GOT3 (cell line): ENCODE measurements around the gene BCAR3.
"Not testable (repeated sequence)": the region's sequence is repeated elsewhere in the genome, so short reads cannot be mapped to it uniquely, and the experiment has no call there.

Experiments used
- DNase-seq: peaks from one replicate; lab custom pipeline; 2025; ENCODE audit warnings: mixed read lengths; lab: John Stamatoyannopoulos, UW

BCAR3 gene

DNA sequence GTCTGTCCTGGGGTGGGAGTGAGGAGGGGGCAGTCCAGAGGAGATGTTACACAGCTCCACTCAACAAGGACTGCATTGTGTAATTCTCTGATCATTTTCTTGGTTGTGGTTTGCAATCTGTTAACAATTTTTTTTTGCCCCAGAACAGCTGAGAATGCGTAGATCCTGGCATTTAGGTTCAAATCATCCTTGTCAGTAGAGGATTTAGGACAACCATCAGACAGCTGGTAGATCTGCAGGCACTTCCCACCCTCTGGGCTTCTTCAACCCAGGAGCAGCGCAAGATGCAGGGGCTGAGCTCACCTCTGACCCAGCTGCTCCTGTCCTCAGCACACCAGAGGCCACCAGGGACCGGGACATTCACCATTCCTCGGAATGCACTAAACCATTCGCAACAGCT, 13.5 kb downstream of the BCAR3 start:
- no peak for DNase-seq

DNA sequence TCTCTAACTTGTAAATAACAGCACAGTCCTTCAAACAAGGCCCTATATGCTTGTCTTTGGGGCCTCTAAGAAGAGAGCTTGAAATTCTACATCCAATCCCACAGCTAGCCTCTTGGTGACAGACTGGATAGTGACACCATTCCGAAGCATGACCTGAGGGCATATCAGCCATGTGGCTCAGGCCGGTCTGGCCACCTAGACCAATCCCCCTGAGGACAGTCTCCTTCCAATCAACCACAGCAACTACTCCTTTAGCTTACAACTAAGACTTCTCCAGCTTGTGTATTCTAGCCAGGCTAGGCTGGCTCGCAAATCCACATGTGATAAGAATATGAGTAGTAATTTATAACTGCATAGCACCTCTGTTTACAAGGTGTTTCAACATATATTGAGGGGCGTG, 14.0 kb downstream of the BCAR3 start:
- no peak for DNase-seq

DNA sequence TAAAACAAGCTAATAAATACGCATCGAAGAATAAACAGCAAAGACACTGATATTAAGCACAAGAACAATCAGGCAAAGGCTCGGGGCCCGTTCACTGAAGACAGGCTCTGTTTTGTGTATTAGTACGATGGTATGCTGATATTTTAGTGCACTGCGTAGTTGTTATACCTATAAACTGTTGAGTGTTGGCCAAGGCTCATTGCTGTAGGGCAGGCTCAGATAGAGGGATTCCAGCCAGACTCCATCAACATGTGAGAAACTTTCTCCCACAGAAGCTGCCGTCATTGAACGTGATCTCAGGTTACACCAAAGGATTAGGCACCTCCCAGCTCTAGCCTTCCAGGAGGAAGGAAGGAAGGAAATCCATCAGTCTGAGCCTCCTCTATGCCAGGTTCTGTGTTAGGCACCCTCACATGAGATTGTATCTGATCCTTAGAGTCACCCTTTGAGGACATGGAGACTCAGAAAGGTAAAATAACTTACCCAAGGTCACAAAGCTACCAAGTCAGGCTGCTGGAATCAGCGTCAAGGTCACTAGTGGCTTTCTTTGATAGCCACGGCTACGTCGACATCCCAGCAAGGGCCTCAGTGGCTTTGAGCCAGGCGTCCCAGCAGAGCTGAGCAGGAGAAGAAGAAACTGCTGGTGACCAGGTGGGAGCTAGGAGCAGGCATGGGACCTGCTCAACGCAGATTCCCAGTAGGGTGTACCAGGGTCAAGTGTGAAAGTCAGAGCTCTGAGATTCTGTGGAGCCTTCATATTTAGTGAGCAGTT, 14.8 kb downstream of the BCAR3 start:
- DNase-seq = no peak

DNA sequence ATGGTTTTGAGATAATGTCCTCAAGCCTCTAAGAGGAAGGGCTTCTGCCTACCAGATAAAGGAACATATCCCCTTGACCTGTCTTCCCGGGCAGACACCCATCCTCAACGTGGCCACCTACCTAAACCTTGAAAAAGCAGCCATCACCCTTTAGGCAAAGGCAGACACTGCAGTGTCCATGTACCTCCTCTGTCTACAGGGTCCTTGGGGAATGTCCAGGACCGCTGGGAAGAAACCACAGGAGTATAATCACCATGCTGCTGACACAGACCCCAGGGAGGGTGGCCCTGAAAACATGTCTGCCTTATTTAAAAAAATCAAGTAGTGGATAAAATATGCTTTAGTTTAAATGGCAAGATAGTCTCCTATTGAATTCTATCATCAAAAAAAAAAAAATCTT, 16.6 kb downstream of the BCAR3 start:
- no peak for DNase-seq

DNA sequence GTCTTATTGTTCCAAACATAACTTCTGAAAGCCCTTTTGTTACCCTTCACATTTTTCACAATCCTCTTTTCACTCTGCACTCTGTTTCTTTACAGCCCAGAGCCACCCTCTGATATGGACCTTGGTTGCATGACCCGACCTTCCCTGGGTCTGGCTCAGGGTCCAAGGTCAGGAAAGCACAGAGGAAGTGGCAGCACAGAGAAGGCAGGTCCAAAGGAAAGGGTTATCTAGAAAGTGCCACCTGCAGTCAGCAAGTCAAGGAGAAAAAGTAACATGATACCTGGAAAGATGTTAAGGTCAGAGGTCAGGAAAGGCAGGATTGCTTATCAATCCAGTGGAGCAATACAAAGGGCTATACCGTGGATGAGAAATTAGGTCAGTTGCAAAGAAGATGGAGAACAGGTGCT, 18.4 kb downstream of the BCAR3 start:
- DNase-seq = no peak

DNA sequence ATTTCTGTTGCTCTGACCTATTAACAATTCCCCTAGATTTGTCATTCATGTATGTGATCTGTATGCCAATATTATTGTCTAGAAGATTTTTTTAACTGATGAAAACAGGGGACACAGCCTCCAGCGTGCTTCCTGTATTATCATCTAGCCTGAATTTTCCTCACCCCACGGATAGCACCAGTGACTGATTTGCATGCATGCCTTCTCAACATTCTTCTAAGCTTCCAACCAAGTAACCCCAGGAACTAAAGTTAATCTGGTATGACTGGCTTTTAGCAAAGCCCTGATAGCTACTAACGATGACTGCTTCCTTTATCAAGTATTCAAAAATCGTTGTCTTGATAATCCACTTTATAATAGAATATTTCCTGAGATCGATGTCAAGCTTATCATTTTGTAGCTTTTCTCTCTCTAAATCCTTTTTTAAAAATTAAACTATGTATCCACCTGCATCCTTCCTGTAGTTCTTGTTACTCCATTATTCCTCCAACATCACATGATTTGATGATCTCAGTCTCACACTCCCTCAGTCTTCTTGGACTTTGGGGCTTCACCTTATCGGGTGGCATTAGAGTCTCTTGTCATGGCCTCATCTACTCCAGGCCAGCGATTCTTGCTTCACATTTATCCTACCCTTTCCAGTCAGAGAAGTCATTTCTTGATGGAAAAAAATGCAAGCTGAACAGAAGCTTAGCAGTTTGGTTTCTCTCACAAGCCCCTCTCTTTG, 19.0 kb downstream of the BCAR3 start:
- DNase-seq = no peak

DNA sequence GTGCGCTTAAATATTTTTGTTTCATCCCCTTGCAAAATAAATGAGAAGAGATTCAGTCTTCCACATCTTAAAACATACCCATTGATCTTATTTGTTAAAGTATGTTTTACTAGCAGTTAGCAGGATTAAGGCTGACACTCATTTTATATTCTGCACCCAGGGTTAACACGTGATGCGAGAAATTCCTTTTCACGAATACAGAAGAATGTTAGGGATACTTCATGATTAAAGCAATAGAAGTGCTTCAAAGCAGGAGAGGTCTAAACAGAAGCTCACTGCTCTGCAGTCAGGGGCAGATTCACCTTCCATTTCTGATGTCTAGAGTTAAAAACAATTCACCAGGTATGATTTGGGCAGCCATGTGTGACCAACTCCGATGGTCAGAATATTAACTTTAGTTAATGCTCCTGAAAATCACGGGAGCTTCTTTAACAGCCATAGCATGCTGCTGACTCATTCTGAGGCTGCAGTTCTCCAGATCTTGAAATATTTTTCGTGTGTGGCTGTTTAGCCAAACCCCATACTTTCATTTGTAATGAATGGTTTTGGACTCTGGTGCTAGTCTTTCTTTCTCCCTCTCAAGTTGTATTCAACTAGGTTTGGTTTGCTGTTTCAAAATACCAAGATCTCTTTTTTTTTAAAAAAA, 19.7 kb downstream of the BCAR3 start:
- no peak for DNase-seq

DNA sequence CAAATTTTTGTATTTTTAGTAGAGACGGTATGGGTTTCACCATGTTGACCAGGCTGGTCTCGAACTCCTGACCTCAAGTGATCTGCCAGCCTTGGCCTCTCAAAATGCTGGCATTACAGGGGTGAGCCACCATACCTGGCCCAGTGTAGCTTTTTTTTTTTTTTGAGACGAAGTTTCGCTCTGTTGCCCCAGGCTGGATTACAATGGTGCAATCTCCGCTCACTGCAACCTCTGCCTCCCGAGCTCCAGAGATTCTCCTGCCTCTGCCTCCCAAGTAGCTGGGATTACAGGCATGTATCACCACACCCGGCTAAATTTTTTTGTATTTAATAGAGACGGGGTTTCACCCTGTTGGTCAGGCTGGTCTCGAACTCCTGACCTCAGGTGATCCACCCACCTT, 20.3 kb downstream of the BCAR3 start:
- DNase-seq = not testable (repeated sequence)

DNA sequence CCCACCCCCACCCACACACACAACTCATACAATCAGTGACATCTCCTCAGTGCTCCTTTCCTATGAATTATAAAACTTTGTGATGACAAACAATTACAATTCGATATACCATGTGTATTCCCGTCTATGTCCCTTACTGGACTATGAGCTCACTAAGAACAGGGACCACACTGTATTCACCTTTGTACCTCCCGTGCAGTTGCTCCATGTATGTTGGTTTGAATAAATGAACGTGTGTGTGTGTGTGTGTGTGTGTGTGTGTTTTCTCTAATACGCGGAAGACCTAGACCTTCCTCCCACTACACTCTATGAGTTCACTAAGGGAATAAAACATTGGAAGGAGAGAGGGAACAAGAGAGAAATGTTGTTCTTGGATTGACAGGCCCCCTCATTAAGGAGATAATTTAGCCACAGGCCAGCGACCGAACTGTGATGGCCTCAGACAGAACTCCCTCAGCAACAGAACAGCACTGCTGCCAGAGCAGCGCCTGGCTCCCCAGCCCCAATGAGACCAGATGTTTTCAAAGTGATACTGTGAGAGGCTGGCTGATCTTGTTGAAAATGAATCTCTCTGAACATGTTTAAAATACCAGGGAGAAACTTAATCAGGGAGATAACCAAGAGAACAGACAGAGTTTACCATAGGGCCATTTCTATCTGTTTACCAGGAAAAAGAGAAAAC, 21.7 kb downstream of the BCAR3 start:
- DNase-seq = no peak

DNA sequence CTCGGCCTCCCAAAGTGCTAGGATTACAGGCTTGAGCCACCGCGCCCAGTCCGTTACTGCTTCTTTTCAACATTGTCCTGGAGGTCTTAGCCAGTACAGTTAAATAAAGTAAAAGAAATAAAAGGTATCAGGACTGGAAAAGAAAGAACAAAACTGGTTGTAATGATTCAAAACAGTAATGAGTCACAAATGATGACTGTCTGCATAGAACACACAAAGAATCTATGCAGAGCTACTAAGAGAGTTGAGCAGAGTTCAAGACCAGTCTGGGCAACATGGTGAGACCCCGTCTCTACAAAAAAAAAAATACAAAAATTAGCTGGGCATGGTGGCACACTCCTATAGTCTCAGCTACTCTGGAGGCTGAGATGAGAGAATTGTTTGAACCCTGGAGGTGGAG, 23.4 kb downstream of the BCAR3 start:
- DNase-seq = no peak

DNA sequence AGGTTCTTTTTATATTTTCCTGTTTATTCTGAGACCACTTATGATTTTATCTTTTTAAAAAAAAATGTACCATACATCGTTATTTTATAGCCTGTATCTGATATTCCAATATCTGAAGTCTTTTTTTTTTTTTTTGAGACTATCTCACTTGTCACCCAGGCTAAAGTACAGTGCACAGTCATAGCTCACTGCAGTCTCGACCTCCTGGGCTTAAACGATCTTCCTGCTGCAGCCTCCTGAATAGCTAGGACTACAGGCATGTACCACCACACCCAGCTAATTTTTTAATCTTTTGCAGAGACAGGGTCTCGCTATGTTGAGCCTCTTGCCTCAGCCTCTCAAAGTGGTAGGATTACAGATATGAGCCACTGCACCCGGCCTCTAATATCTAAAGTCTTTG, 25.1 kb downstream of the BCAR3 start:
- no peak for DNase-seq

DNA sequence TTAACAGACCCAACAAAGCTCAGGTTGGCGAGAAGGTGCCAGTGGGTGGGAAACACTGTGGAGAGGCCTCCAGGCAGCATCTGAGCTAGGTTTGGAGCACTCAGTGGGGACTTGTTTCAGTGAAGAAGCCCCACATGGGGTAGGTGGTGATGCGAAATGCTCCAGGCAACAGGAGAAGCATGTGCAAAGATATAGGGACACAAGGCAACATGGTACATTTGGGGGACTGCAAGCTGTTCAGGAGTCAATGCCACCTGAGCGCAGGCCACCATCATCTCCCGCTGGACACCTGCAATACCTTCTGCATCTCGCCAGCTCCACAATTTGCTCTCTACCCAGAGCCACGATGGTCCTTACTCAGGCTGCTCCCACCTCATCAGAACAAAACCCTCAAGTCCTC, 28.0 kb downstream of the BCAR3 start:
- no peak for DNase-seq

DNA sequence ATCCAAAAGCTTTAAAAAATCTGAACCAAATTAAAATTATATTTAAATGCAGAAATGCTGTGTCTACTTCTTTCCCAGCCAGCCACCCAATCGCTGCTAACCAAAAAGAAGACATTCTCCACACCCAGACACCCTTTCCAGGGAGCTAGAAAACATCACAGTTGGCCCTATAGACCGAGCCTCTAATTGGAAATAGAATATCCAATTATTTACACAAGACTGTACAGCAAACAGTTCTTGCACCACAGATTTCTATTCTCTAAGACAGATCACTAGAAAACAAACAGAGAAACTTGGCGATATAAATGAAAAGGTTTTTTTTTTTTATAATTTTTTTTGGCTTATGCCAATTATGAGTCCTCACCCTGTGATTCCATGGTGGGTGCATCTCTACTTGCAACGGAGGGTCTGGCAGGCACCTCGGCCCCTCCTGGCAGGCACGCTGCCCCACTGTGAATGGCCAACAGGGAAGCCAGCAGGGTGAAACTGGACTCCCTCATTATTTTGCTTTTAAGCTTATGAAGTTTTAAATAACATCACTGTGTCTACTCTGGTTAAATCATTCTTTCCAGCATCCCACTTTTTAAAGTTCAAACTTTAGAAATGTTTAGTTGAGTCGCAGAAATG, 29.2 kb downstream of the BCAR3 start:
- no peak for DNase-seq

DNA sequence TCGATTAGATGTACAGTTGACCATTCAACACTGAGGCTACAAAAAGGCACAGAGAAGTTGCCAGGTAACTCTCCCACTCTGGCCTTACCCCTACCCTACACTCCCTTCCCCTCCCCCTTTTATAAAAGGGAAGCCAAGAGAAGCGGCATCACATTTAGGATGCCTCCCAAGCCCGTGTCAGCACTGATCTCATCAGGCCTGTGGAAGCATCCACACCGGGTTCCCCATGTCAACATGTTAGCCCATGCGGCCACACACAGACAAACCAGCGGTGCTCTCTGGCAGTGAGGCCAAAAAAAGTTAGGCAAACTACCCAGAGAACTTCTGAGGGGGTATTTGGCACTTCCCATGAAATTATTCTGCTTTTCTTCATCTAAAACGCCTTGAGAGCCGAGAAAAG, 29.9 kb downstream of the BCAR3 start:
- no peak for DNase-seq

DNA sequence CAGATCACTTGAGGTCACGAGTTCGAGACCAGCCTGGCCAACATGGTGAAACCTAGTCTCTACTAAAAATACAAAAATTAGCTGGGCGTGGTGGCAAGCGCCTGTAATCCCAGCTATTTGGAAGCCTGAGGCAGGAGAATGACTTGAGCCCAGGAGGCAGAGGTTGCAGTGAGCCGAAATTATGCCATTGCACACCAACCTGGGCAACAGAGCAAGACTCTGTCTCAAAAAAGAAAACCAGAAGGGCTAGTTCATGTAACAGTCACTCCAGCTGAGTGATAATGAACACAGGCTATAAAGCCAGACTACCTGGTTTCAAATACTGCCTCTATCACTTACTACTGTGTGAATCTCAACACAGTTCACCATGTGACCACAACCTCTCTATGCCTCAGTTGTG, 31.5 kb downstream of the BCAR3 start:
- DNase-seq = not testable (repeated sequence)

DNA sequence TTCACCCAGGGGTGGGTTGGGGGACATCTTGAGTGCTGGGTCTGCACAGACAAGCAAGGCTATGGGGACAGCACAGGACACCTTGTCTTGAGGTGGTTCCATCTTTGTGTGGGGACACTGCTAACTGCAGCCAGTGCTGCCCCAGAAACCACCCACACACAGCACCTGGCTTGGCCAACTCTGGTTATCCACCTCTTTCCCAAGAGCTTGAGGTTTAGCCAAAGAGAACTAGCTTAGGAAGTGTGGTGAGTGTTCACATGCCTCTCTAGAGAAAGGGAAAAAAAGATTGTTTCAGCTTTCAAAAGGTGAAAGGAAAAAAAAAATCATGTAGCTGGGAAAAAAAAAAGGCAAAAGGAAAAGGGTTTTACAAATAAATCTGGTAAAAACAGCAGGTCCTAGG, 32.4 kb downstream of the BCAR3 start:
- no peak for DNase-seq

DNA sequence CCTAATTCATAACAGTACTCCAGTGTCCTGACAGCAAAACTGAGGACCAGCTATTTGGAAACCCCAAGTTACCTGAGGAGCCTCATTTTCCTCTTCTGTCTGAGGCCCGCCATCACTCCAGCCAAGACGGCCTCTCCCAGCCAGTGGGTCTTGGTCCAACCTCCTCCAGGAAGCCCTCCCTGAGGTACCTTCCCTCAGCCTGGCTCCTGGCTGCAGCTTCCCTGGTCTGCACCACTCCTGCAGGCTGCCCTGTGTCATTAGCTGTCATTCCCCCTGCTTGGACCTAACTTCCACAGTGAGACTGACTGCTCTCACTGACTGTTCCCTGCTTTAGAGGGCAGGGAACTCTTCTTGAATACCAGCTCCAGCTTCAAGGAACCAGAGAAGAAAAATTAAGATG, 33.0 kb downstream of the BCAR3 start:
- DNase-seq = no peak

DNA sequence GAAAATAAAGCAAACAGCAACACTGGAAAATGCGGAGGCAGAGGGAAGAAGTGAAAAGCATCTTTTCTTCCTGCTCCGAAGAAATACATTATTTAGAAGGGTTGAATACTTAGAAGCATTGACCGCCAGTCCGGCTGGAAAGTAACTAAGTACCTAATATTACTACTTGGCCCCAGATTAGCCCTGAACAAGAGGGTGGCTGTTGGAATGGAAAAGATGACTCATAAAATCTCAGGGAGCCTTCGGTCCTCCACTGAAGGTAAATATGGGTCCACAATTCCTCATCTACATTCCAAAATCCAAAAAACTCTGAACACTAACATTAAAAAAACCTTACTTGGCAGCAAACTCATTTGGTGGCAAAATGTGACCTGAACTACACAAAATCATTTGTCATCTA, 40.1 kb downstream of the BCAR3 start:
- no peak for DNase-seq

DNA sequence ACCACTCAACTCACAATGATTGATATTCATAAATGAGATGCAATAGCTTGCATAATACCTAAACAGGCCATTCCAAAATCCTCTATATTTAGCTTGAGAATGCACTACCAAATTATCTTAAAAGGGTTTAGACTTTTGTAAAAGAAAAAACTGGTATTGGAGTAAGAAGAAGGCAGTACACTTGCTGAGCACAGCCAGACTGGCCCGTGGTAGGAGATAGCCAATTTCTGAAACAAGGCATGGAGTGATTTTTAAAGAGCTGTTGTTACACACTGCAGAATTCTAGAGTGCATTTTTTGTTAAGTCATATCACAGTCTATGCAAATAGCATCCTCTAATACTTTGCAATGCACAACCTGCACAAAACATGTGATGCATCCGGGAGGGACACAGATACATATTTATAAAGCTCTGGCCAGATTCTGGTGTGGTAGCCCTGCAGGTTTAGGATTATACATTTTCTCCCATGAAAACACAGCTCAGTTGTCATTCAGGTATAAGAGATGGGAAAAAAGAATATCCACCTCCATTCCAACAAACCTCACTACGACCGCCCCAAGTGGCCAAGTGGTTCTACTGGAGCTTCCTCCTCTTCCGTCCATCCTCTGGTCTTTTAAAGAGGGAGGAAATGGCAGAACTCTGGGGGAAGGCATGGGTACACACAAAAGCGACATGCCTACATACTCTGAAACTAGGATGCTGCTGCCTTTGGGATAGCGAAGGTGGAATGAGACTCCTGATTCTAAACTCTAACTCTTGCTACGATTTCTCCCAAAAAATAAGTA, 40.8 kb downstream of the BCAR3 start:
- no peak for DNase-seq

DNA sequence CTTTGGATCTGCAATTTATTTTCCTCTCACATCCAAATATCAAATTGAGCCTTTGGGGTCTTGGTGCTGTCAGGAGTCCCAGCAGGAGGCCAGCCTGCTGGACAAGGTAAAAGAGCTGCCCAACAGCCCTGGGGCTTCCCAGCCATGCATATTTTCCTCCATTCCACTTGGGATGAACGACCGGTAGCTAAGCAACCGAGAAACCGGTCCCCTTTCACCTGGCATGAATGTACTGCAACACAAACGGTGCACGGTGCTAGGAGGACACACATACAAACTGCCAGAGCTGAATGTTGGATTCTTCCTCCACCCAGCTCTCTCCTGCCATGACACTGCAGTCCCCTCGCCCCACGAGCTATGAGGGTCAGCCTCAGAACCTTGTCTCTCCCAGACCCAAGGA, 42.7 kb downstream of the BCAR3 start:
- DNase-seq = no peak

DNA sequence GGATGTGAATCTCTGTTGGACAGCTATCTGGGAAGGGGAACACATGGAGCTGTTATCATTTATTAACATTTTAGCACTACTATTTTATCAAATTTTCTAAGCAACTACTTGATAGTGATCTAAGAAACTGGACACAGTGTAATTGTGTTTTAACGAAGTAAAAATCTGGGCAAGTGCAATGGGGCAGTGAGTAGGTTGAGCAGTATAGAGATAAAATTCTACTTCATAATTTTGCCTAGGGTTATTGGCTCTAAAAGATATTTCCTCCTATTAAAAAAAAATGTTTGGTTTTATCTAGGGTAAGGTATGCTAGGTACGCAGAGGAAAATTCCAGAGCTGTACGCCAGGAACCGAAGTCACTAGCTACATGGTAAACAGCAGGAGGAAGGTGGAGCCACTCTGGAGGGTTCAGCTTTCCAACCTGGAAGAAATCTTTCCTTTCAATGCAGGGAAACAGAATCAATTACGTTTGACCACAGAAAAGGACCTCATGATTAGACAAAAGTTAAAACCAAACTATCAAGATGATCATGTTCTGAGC, 43.3 kb downstream of the BCAR3 start:
- no peak for DNase-seq
